Activated naive CD8-positive, alpha-beta T cell treated with anti-CD3 and anti-CD28 coated beads, Interleukin-2, amount 50 U/mL, for 16 hours (primary cell): ENCODE measurements around the gene C6orf120.

Experiments used
- DNase-seq: peaks from one replicate; pipeline ENCODE4 v3.0.0-alpha.2; 2020; ENCODE audit warnings: low read depth, low spot score

C6orf120 gene

GRCh38 chr6:169701954-169702839 is at the start of gene C6orf120, which contains the start of gene WDR27:
Gene C6orf120, plus strand, starts transcription at chr6:169702126. Its CDS starts 334 bp downstream, at chr6:169702460.
Gene WDR27, minus strand, starts transcription at chr6:169702029. Its CDS starts 13,024 bp downstream, at chr6:169689005.
- peak; percentile 95 for DNase-seq

GRCh38 chr6:169652896-169653295 is 49.0 kb upstream of the C6orf120 start:
- DNase-seq: no peak

GRCh38 chr6:169653691-169654090 is 48.2 kb upstream of the C6orf120 start:
- DNase-seq: no peak

GRCh38 chr6:169654598-169655391 is 47.1 kb upstream of the C6orf120 start:
- DNase-seq: peak; percentile 35

GRCh38 chr6:169656546-169657283 is 45.2 kb upstream of the C6orf120 start:
- DNase-seq: no peak

GRCh38 chr6:169657284-169657610 is 44.7 kb upstream of the C6orf120 start:
- DNase-seq: no peak

- no peak for DNase-seq
Measured at GRCh38 chr6:169659820-169660610, 41.9 kb upstream of the C6orf120 start.

GRCh38 chr6:169660751-169661390 is 41.1 kb upstream of the C6orf120 start:
- no peak for DNase-seq

GRCh38 chr6:169661391-169661756 is 40.6 kb upstream of the C6orf120 start:
- DNase-seq: no peak

- no peak for DNase-seq
Measured at GRCh38 chr6:169663468-169663867, 38.5 kb upstream of the C6orf120 start.

GRCh38 chr6:169664227-169664626 is 37.7 kb upstream of the C6orf120 start:
- no peak for DNase-seq

GRCh38 chr6:169665289-169665688 is 36.6 kb upstream of the C6orf120 start:
- no peak for DNase-seq

- DNase-seq: no peak
Measured at GRCh38 chr6:169666441-169666840, 35.5 kb upstream of the C6orf120 start.

- no peak for DNase-seq
Measured at GRCh38 chr6:169667716-169668115, 34.2 kb upstream of the C6orf120 start.

- DNase-seq: no peak
Measured at GRCh38 chr6:169668203-169668847, 33.6 kb upstream of the C6orf120 start.

GRCh38 chr6:169669147-169669546 is 32.8 kb upstream of the C6orf120 start:
- DNase-seq: no peak

GRCh38 chr6:169669889-169670288 is 32.0 kb upstream of the C6orf120 start:
- no peak for DNase-seq

- DNase-seq: no peak
Measured at GRCh38 chr6:169671563-169671962, 30.4 kb upstream of the C6orf120 start.

GRCh38 chr6:169675011-169675410 is 26.9 kb upstream of the C6orf120 start:
- DNase-seq: no peak

- DNase-seq: no peak
Measured at GRCh38 chr6:169677096-169677495, 24.8 kb upstream of the C6orf120 start.
